Measurements from ENCODE around the gene MIEN1. TPM values are rescaled to one million over a fixed set of nuclear protein-coding genes. Genes with fewer than 3 reads are reported as not detected.

The MIEN1 gene
- polyA plus RNA-seq, 3 donors: 61.7 to 141 (median 124) TPM

DNA sequence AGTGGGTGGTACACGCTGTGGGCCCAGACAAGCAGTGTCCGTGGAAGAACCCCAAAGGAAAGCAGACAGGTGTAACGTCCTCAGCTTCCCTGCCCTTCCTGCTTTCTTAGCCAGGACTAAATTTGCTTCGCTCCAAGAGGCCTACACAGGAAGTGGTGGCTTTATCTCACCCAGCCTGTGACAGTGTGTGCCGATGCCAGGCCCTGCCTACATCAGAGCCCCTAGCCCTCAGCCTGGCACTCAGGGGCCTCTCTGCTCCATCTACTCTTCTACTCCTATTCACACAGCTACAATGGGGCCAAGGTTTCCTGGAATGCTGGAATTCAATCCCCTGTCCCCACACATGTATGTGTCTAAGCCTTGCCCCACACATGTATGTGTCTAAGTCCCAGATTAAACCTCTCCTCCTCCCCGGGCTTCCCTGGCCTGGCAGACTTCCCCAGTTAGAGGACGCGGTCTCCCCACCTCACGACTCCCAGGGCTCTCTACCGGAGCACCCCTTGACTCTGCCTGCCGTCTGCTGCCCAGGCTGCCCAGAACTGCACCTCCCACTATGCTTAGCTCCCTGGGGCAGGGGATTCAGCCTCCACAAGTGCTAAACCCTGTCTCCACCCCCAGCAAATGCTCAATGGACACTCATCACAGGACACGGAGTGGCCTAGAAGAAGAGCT, 50.7 kb downstream of the MIEN1 start:
- peaks cover 26% of the 10 kb centered on the region for H3K4me1 Mint-ChIP-seq
- H2AFZ ChIP-seq (ENCODE audit: insufficient read depth, low read depth, low read length, poor library complexity, severe bottlenecking): no peak overlapping the region
- DNase-seq: no peak
- no peaks in the 10 kb centered on the region for H3K9me3 ChIP-seq (replicated peaks in 1 of 2; ENCODE audit: control insufficient read depth in 1 of 2, insufficient read depth in 1 of 2, low read length in 2 of 2)
- peak overlapping the region in 3 of 7 donors; percentile 32 to 73 (median 69) for H3K27ac Mint-ChIP-seq
- H3K4me1 ChIP-seq (ENCODE audit: control insufficient read depth in 1 of 2, insufficient read depth in 2 of 2, low read length in 2 of 2): peaks cover 11 to 14% of the 10 kb centered on the region in 2 donors
- no peak overlapping the region for H3K4me3 ChIP-seq (replicated peaks in 1 of 3; ENCODE audit: low read depth in 2 of 3, low read length in 3 of 3)
- peaks cover 0 to 2% (median 0%) of the 10 kb centered on the region in 7 donors for H3K9me3 Mint-ChIP-seq
- no peak overlapping the region for H3K9ac ChIP-seq (ENCODE audit: insufficient read depth, low read length, poor library complexity, severe bottlenecking)
- TF ChIP-seq, protein P1, sequence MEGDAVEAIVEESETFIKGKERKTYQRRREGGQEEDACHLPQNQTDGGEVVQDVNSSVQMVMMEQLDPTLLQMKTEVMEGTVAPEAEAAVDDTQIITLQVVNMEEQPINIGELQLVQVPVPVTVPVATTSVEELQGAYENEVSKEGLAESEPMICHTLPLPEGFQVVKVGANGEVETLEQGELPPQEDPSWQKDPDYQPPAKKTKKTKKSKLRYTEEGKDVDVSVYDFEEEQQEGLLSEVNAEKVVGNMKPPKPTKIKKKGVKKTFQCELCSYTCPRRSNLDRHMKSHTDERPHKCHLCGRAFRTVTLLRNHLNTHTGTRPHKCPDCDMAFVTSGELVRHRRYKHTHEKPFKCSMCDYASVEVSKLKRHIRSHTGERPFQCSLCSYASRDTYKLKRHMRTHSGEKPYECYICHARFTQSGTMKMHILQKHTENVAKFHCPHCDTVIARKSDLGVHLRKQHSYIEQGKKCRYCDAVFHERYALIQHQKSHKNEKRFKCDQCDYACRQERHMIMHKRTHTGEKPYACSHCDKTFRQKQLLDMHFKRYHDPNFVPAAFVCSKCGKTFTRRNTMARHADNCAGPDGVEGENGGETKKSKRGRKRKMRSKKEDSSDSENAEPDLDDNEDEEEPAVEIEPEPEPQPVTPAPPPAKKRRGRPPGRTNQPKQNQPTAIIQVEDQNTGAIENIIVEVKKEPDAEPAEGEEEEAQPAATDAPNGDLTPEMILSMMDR (IDR thresholded peaks at IDR 0.05): no peak
- no peak overlapping the region for H3K27ac ChIP-seq (ENCODE audit: low read depth in 1 of 2, low read length in 2 of 2)
- H3K27me3 ChIP-seq (ENCODE audit: control insufficient read depth in 2 of 2, insufficient read depth in 2 of 2, low read length in 2 of 2): no peaks in the 10 kb centered on the region
- H3K4me2 ChIP-seq (replicated peaks; ENCODE audit: extremely low read depth, low read length, poor library complexity, severe bottlenecking): no peak overlapping the region
- no peaks in the 10 kb centered on the region for H3K79me2 ChIP-seq (ENCODE audit: insufficient read depth, low read length)
- 33% methylated on average over 11 of the region's 12 CpGs for WGBS (ENCODE audit: insufficient coverage)
- H3K27me3 Mint-ChIP-seq (ENCODE audit: low read depth in 3 of 3): peaks cover 0 to 7% (median 0%) of the 10 kb centered on the region in 3 donors
- no peaks in the 10 kb centered on the region for H4K20me1 ChIP-seq (ENCODE audit: insufficient read depth, low read length)
- H3K36me3 ChIP-seq (replicated peaks in 1 of 2; ENCODE audit: control insufficient read depth in 1 of 2, insufficient read depth in 2 of 2, low read length in 2 of 2): peaks cover 11% of the 10 kb centered on the region in 2 donors
- H3K4me3 Mint-ChIP-seq: no peak overlapping the region
- peaks cover 47% of the 10 kb centered on the region in 2 donors for H3K36me3 Mint-ChIP-seq
- intact Hi-C loops (cut with micrococcal nuclease): no loop called here

Small RNA genes lying within 50 kb of the gene (small RNA-seq; reads per million reads assigned to genes)
- gene MIR4728 (ENCODE audit: insufficient read length, low read depth): not detected

Other genes with a start within 250 kb of the MIEN1 start
- not detected for gene NEUROD2, start 122.6 kb downstream of the MIEN1 start, polyA plus RNA-seq
- gene PPP1R1B, start 103.6 kb downstream of the MIEN1 start, polyA plus RNA-seq: under 1 TPM in 1 of 3 donors, not detected in 2; 0.05 TPM
- 100 to 1,000 TPM in 1 of 3 donors, 10 to 100 TPM in 2; 35.1 to 114 (median 45.3) TPM for gene STARD3, start 93.4 kb downstream of the MIEN1 start, polyA plus RNA-seq
- gene TCAP, start 65.2 kb downstream of the MIEN1 start, polyA plus RNA-seq: 1 to 10 TPM in 1 of 3 donors, not detected in 2; 1.3 TPM
- not detected for gene PNMT, start 62.1 kb downstream of the MIEN1 start, polyA plus RNA-seq
- gene PGAP3, start 42.5 kb downstream of the MIEN1 start, polyA plus RNA-seq: 10 to 100 TPM in 1 of 3 donors, 1 to 10 TPM in 2; 8.3 to 19.3 (median 9.2) TPM
- under 1 TPM in 2 of 3 donors, not detected in 1; 0.17 to 0.73 TPM for gene ERBB2, start 30.5 kb downstream of the MIEN1 start, polyA plus RNA-seq
- gene GRB7, start 7.4 kb upstream of the MIEN1 start, polyA plus RNA-seq: not detected
- under 1 TPM; 0.05 to 0.15 (median 0.05) TPM for gene IKZF3, start 133.8 kb upstream of the MIEN1 start, polyA plus RNA-seq
- gene ZPBP2, start 137.7 kb upstream of the MIEN1 start, polyA plus RNA-seq: not detected
- gene GSDMB, start 188.1 kb upstream of the MIEN1 start, polyA plus RNA-seq: 1 to 10 TPM in 1 of 3 donors, not detected in 2; 9.6 TPM
- 10 to 100 TPM in 2 of 3 donors, 1 to 10 TPM in 1; 9.4 to 13.5 (median 11.8) TPM for gene ORMDL3, start 197.1 kb upstream of the MIEN1 start, polyA plus RNA-seq
- not detected for gene LRRC3C, start 197.2 kb upstream of the MIEN1 start, polyA plus RNA-seq
- gene GSDMA, start 232.5 kb upstream of the MIEN1 start, polyA plus RNA-seq: not detected